AG10803 (cell line): ENCODE results near the gene FAM131A.

ENCODE experiments used
- DNase-seq: peaks from one replicate; pipeline ENCODE4 v3.0.0; 2010; ENCODE audit warnings: low read depth
- H3K4me3 ChIP-seq: 2 replicates; pipeline ENCODE4 v1.5.1; 2011; ENCODE audit warnings: mild to moderate bottlenecking, low read length, control low read depth
- TF ChIP-seq, protein P1 (sequence below): conservative IDR thresholded peaks from 2 replicates; pipeline ENCODE4 v1.5.1; 2011; ENCODE audit warnings: mild to moderate bottlenecking, low read length, control low read depth, inconsistent platforms

Gene FAM131A

DNA sequence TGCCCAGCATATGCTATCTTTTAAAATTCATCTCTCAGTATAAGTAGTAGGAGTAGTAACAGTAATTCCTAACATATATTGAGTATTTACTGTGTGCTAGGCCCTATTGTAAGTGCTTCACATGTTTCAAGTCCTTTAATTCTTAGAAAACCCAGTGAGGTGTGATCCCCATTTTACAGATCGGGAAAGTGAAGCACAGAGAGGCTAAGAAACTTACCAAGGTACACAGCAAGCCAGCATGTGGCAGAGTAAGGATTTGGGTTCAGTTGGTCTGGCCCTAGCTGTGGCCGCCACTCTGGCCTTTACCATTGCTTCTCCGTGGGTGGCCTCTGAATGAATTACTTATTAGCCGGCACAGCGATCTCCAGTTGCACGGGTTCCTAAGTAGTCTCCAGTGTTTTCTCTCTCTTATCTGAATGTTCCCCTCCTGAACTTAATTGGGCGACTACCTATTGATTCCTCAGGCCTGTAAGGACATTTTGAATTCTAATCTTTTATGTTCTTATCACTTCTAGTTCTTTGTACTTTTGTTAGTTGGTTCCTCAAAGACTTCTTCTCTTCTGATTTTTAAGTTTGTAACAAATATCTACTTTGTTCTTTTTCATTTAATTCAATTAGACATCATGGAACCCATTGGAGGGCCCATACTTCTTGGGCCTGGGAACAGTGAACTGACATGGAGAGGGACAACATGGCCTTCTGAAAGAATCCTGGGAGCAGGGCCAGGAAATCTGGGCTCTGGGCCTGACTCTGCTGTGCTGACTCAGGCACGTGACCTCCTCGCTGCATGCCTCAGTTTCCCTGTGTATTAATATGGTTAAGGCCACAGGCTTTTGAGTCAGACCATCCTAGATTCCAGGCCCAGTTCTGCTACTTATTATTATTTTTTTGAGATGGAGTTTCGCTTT, 12.4 kb downstream of the FAM131A start:
- DNase-seq: no peak
- TF ChIP-seq, protein P1, sequence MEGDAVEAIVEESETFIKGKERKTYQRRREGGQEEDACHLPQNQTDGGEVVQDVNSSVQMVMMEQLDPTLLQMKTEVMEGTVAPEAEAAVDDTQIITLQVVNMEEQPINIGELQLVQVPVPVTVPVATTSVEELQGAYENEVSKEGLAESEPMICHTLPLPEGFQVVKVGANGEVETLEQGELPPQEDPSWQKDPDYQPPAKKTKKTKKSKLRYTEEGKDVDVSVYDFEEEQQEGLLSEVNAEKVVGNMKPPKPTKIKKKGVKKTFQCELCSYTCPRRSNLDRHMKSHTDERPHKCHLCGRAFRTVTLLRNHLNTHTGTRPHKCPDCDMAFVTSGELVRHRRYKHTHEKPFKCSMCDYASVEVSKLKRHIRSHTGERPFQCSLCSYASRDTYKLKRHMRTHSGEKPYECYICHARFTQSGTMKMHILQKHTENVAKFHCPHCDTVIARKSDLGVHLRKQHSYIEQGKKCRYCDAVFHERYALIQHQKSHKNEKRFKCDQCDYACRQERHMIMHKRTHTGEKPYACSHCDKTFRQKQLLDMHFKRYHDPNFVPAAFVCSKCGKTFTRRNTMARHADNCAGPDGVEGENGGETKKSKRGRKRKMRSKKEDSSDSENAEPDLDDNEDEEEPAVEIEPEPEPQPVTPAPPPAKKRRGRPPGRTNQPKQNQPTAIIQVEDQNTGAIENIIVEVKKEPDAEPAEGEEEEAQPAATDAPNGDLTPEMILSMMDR: no peak
- no peak overlapping the region for H3K4me3 ChIP-seq

DNA sequence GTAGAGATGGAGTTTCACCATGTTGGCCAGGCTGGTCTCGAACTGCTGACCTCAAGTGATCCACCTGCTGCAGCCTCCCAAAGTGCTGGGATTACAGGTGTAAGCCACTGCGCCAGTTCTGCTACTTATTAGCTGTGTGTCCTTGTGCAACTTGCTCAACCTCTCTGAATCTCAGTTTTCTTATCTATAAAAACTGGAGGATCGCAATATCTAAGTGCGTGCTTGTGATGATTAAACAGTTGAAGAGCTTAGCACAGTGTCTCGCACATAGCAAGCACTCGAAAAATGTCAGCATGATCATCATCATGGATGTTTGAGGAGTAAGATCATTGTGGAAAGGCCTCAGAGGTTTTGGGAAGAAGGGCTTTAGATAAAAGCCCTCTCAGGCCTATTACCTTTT, 13.2 kb downstream of the FAM131A start:
- TF ChIP-seq, protein P1: no peak
- no peak for DNase-seq
- H3K4me3 ChIP-seq: no peak overlapping the region

DNA sequence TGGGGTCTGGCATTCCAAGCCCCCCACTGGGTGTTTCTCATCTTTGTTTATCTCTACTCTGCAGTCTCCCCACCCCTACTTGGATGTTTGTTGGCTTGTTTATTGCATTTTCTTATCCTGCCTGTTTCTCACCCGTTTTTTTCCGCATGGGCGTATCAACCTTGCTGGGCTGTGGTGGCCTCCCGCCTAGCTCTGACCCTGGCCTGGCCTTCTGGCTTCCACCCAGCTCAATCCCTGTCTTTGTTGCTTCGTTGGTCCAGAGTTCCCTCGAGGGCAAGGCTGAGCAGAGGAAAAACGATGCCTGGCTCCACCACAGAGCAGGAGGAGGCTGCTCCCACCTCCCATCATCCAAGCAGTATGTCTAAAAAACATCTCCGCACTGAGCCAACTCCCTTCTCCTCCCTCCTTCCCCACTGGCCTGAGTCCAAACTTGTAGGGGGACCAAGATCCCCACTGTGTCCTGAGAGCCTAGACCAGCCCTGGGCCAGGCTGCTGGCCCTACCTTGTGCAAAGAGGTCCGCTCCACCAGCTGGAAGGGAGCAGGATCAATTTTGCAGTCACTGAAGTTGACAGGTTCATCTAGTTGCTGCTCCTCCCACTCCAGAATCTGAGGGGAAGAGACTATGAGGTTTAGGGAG, 14.2 kb downstream of the FAM131A start:
- TF ChIP-seq, protein P1: no peak
- no peak overlapping the region for H3K4me3 ChIP-seq
- no peak for DNase-seq

DNA sequence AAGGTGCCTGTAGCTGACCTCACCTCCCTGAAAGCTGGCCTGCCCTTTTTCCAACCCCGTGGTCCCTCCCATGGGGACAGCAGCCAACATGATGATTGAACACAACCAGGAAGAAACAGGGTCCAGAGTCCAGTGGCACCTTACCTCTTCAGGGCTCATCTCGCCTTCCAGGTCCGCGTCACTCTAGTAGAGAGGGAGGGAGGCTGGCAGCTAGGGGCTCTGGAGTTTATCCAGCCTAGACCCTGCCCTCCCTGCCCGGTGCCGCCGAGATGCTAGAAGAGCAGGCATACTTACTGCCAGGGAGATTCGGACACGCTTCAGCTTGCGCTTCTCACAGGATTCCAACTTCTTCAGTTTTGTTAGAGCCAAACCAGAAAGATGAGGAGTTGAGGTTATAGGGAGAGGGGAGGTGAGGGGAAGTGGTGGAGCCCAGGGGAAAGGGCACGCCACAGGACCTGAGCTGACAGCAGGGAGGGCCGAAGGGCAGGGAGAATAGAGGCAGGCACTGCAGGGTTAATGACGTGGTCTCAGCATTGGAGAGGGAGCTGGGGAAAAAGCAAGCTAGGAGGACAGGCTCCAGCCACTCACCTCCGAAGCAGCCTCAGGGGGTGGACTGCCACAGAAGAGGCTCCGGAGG, 14.9 kb downstream of the FAM131A start:
- TF ChIP-seq, protein P1: no peak
- no peak for DNase-seq
- no peak overlapping the region for H3K4me3 ChIP-seq

DNA sequence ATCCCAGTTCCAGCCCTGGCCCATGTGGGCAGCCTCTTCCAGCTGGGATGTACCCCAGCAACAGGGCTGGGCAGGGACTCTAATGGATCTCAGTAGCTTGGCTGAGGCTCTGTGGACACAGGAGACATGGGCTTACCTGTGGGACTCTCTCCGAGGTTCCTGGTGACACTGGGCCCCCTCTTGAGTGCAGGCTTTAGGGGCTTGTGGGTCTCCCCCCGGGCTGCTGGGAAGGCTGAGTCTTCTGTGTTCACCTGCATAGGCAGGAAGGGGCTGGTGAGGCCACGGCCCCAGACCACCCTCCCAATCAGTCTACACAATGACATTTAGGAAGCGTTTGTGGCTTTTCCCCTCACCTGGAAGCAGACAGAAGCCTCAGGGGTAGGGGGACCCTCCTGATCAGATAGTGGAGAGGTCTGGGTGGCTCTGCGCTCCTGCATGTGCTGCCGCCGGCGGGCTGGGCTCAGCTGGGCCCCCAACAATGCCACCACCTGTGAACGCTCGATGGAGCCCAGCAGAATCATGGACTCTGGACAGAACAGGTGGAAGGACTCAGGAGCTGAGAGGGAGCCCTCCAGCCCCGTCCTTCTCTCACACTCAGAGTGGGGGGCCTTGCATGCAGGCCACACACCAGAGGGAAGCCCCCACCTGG, 15.6 kb downstream of the FAM131A start:
- TF ChIP-seq, protein P1: no peak
- no peak for DNase-seq
- H3K4me3 ChIP-seq: no peak overlapping the region

DNA sequence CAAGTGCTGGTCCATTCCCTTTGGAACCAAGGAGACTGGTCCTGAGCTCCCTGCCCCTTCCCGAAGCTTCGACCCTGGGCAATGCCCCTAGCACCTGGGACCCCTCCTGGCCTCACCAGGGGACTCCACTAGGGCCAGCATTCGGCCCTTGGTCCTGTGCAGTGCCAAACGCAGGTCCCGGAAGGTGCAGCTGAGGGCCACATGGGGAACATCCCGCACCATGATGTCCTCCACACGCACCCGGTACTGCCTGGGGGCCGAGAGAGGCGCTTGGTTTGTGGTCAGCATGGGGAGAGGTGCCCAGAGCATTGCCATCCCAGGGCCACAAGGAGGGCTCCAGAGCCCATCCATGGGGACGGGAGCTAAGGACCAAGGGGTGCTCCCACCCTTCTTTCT, 16.1 kb downstream of the FAM131A start:
- TF ChIP-seq, protein P1: no peak
- DNase-seq: no peak
- H3K4me3 ChIP-seq: no peak overlapping the region
